Stomach smooth muscle (tissue), 2 donors: Measurements from ENCODE around the gene NAP1L4.

Source experiments
- H3K27ac ChIP-seq: one replicate; pipeline ENCODE4 v1.7.0; 2013; ENCODE audit warnings: mild to moderate bottlenecking, low read length, inconsistent platforms
- H3K27me3 ChIP-seq, 2 donors: one replicate each; pipeline ENCODE4 v1.7.0; 2013; ENCODE audit warnings: low read length in 2 of 2; ENCODE audit not compliant: insufficient read depth in 2 of 2, control insufficient read depth in 1 of 2
- H3K36me3 ChIP-seq, 2 donors: one replicate each; pipeline ENCODE4 v1.7.0; 2013; ENCODE audit warnings: low read length in 2 of 2; ENCODE audit not compliant: control insufficient read depth in 2 of 2, insufficient read depth in 2 of 2
- H3K4me1 ChIP-seq: one replicate; pipeline ENCODE4 v1.7.0; 2013; ENCODE audit warnings: low read length; ENCODE audit not compliant: control insufficient read depth, insufficient read depth
- H3K4me3 ChIP-seq, 2 donors: one replicate each; pipeline ENCODE4 v1.7.0; 2013; ENCODE audit warnings: low read length in 2 of 2
- H3K9ac ChIP-seq, 2 donors: one replicate each; pipeline ENCODE4 v1.7.0; 2013; ENCODE audit warnings: low read length in 2 of 2, mild to moderate bottlenecking in 1 of 2
- H3K9me3 ChIP-seq, 2 donors: one replicate each; pipeline ENCODE4 v1.7.0; 2013; ENCODE audit warnings: low read length in 2 of 2; ENCODE audit not compliant: control insufficient read depth in 2 of 2
- donor health status: healthy.
- donor health status: Pancreatic carcinoma.

Gene NAP1L4

DNA sequence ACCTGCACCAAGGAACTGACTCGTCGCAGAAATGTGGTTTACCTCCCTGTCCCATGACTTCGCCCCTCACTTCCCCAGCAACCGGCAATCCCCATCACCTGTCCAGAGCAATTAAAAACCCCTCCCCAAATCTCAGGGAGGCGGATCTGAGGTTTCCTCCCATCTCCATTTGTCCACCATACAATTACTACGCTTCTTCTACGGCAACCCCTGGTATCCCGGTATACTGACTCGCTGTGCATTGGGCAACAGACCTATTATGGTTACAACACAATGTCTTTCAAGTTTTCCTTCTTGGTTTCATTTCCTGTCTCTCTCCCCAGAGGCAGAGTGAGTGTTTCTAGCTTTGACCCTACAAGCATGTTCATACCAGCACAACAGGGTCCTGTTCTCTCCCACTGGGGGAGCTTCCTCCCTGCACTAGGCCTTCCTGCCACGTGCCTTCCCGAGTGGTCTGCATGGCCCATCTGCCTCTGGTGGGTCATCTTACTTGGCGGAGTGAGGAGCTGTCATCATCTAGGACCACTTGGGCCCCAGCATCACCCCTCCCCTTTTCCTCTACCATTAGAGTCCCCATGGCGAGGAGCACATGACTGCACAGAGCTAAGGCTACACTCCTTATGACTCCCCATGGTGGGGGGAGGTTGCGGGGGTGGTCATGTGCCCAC is 30.3 kb upstream of the NAP1L4 start:
- Histone ChIP-seq H3K9ac (no peak overlapping the region), H3K4me1 (no peaks in the 10 kb centered on the region), H3K36me3 (peaks cover 45 to 48% of the 10 kb centered on the region in 2 donors), H3K4me3 (no peak overlapping the region), H3K27me3 (no peaks in the 10 kb centered on the region), H3K27ac (no peak overlapping the region), H3K9me3 (no peaks in the 10 kb centered on the region)

DNA sequence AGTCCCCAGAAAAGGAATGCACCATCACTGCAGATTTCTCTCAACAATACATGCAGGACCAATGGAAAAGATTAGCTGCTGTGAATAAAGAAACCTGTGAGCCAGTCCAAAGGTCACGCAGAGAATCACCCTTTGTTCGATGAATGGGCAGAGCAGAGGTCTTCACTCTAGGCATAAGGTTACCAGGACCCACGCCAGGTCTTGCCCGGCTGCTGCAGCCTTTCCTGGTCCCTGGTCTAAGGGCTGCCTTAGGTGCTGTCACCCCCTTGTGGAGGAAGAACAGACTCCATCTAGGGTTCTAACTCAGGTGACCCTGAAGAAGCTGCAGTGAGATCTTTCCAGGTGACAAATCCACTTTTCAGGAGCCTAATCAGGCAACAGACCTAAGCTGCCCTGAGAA is 29.0 kb upstream of the NAP1L4 start:
- Histone ChIP-seq H3K36me3 (peaks cover 47 to 48% of the 10 kb centered on the region in 2 donors), H3K27me3 (no peaks in the 10 kb centered on the region), H3K27ac (no peak overlapping the region)

DNA sequence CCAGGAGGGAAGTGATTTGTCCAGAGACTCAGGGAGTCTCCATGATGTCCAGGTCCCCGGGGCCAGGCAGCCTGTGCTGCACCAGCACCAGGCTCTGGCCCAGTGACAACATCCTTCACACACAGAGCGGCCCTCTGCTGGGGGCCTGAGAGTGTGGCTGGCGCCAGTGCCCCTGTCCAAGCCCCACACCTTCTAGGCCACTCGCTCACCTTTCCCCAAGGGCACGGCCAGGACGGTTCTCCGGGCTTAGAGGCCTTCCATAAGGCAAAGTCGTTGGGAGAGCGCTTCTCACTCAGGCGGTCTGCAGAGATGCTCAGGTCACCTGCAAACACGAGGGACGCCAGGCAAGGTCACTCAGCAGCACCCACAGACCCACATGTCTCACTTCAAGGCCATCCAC is 27.9 kb upstream of the NAP1L4 start:
- no peaks in the 10 kb centered on the region for H3K4me1 ChIP-seq
- H3K9me3 ChIP-seq = no peaks in the 10 kb centered on the region
- no peak overlapping the region for H3K9ac ChIP-seq
- no peak overlapping the region for H3K27ac ChIP-seq
- peaks cover 50 to 53% of the 10 kb centered on the region in 2 donors for H3K36me3 ChIP-seq
- no peak overlapping the region for H3K4me3 ChIP-seq
- H3K27me3 ChIP-seq = no peaks in the 10 kb centered on the region

More for the DNA sequence above, 29.0 kb upstream of the NAP1L4 start:
- H3K4me1 ChIP-seq = no peaks in the 10 kb centered on the region
- H3K9me3 ChIP-seq = no peaks in the 10 kb centered on the region
- H3K9ac ChIP-seq = no peak overlapping the region
- no peak overlapping the region for H3K4me3 ChIP-seq

GRCh38 chr11:3018596-3018995 is 26.5 kb upstream of the NAP1L4 start:
- Histone ChIP-seq H3K9me3 (no peaks in the 10 kb centered on the region), H3K27ac (no peak overlapping the region), H3K36me3 (peaks cover 57 to 65% of the 10 kb centered on the region in 2 donors), H3K4me1 (no peaks in the 10 kb centered on the region), H3K4me3 (no peak overlapping the region), H3K27me3 (no peaks in the 10 kb centered on the region), H3K9ac (no peak overlapping the region)

DNA sequence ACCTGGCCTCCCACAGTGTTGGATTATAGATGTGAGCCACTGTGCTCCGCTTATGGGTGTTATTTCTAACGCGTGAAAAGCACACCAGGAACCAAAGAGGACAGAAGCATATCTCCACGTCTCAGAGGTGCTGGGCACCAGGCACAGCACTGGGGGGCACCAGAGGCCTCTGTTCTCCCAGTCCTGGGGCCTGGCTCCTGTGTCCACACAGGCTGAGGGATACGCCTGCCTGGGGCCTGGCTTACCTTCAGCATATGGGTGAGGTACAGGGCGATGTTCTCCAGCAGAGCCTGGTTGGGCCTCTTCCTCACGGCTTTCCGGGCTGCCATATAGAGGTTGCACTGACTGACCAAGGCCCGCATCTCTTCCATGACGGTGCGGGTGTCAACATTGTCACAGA is 24.7 kb upstream of the NAP1L4 start:
- Histone ChIP-seq H3K27me3 (no peaks in the 10 kb centered on the region), H3K4me3 (no peak overlapping the region), H3K27ac (no peak overlapping the region), H3K9me3 (no peaks in the 10 kb centered on the region), H3K9ac (no peak overlapping the region), H3K36me3 (peaks cover 59 to 68% of the 10 kb centered on the region in 2 donors), H3K4me1 (no peaks in the 10 kb centered on the region)

- H3K27me3 ChIP-seq = no peaks in the 10 kb centered on the region
- H3K27ac ChIP-seq = no peak overlapping the region
- H3K36me3 ChIP-seq = peaks cover 66 to 71% of the 10 kb centered on the region in 2 donors
- no peaks in the 10 kb centered on the region for H3K4me1 ChIP-seq
- no peak overlapping the region for H3K4me3 ChIP-seq
- no peaks in the 10 kb centered on the region for H3K9me3 ChIP-seq
- H3K9ac ChIP-seq = no peak overlapping the region
Measured at GRCh38 chr11:3015796-3016195, 23.7 kb upstream of the NAP1L4 start.

GRCh38 chr11:3014943-3015342 is 22.8 kb upstream of the NAP1L4 start:
- Histone ChIP-seq H3K9ac (no peak overlapping the region), H3K27ac (no peak overlapping the region), H3K27me3 (no peaks in the 10 kb centered on the region), H3K4me1 (no peaks in the 10 kb centered on the region), H3K4me3 (no peak overlapping the region), H3K36me3 (peaks cover 69 to 72% of the 10 kb centered on the region in 2 donors), H3K9me3 (no peaks in the 10 kb centered on the region)

- Histone ChIP-seq H3K9ac (no peak overlapping the region), H3K36me3 (peaks cover 71 to 77% of the 10 kb centered on the region in 2 donors), H3K27ac (no peak overlapping the region)
Measured at GRCh38 chr11:3014057-3014938, 22.2 kb upstream of the NAP1L4 start.

DNA sequence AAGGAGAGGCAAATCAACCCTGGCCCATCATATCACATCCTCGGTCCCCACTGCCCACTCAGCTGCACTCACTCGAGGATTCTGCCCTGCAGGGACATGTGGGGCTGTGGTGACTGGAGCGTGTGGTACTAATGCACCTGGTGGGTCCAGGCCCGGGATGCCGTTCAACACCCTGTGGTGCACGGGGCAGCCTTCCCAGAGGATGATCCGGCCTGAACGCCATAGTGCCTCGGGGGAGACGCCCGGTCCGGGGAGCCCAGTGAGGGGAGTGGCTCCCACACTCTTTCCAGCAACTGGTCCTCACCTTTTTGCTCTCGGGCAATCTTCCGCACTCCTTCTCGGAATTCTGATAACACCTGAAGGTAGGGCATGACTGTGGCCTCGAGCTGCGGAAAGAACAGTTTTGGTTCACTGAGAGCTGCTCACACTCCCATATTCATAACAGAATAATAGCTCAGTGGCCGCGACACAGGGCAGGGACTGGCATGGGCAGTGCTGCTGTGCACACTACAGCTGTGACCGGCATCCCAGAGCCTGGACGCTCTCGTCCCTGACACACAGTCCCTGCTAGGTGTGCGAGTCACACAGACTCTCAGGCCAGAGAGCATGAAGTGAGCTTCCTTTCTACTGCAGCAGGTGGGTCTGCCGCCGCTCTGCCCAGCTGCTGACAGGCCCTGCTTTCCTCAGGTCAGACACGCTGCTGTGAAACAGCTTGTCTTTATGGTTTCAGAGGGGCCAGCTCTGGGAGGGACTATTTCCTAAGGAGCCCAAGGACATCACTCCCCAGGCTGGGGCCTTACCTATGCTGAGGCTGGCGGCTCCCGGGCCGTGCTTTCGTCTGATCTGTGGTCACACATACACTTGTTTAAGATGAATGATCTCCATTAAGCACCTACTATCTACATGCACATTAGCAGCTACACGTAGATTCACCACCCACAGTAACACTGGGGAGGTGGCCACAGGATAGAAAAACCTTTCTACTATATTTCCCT is 20.1 kb upstream of the NAP1L4 start:
- Histone ChIP-seq H3K27ac (no peak overlapping the region), H3K4me3 (no peak overlapping the region), H3K36me3 (peaks cover 61 to 68% of the 10 kb centered on the region in 2 donors), H3K9me3 (no peaks in the 10 kb centered on the region), H3K27me3 (no peaks in the 10 kb centered on the region), H3K4me1 (no peaks in the 10 kb centered on the region), H3K9ac (no peak overlapping the region)

More at GRCh38 chr11:3014057-3014938, 22.2 kb upstream of the NAP1L4 start:
- Histone ChIP-seq H3K27me3 (no peaks in the 10 kb centered on the region), H3K4me3 (no peak overlapping the region), H3K4me1 (no peaks in the 10 kb centered on the region), H3K9me3 (no peaks in the 10 kb centered on the region)

GRCh38 chr11:3010521-3011275 is 18.6 kb upstream of the NAP1L4 start:
- Histone ChIP-seq H3K36me3 (peaks cover 56 to 62% of the 10 kb centered on the region in 2 donors), H3K9ac (no peak overlapping the region)

More at GRCh38 chr11:3010521-3011275, 18.6 kb upstream of the NAP1L4 start:
- Histone ChIP-seq H3K9me3 (no peaks in the 10 kb centered on the region), H3K27me3 (no peaks in the 10 kb centered on the region), H3K4me3 (no peak overlapping the region), H3K4me1 (no peaks in the 10 kb centered on the region), H3K27ac (no peak overlapping the region)
